ENCODE results near the gene BBS9. TPM values are rescaled to one million over a fixed set of nuclear protein-coding genes. Genes with fewer than 3 reads are reported as not detected.

BBS9 gene
- total and polyA plus RNA-seq, 3 donors from 2014 or later, result 39.3 to 55.7 (median 53.3) TPM

DNA sequence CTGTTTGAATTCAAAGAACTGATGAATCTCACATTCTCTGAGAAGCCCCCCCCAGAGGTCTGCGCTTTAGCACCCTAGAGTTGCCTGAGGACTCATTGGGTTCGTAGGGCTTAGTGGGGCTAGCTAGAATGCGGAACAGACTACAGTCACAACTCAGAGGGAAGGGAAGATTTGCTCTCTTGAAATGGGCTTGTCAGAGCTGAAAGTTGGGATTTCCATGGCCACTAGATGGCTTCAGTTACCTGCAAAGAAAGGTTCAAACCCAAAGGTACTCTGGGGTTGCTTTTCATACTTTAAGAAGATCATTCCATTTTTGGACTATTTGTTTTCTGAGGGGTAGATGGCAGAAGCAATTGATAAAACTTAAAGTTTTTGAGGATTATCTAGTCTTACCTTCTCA is 205.0 kb downstream of the BBS9 start:
- Histone ChIP-seq H3K4me1 (no peaks in the 10 kb centered on the region), H3K4me3 (no peak overlapping the region), H3K27me3 (no peaks in the 10 kb centered on the region), H3K36me3 (ENCODE audit: low read depth, missing control alignments) (no peaks in the 10 kb centered on the region), H3K27ac (no peak overlapping the region), H3K9me3 (no peaks in the 10 kb centered on the region)
- 91 to 96% methylated on average over 3 of the region's 3 CpGs for WGBS, 2 donors
- TF ChIP-seq, protein P1, sequence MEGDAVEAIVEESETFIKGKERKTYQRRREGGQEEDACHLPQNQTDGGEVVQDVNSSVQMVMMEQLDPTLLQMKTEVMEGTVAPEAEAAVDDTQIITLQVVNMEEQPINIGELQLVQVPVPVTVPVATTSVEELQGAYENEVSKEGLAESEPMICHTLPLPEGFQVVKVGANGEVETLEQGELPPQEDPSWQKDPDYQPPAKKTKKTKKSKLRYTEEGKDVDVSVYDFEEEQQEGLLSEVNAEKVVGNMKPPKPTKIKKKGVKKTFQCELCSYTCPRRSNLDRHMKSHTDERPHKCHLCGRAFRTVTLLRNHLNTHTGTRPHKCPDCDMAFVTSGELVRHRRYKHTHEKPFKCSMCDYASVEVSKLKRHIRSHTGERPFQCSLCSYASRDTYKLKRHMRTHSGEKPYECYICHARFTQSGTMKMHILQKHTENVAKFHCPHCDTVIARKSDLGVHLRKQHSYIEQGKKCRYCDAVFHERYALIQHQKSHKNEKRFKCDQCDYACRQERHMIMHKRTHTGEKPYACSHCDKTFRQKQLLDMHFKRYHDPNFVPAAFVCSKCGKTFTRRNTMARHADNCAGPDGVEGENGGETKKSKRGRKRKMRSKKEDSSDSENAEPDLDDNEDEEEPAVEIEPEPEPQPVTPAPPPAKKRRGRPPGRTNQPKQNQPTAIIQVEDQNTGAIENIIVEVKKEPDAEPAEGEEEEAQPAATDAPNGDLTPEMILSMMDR (IDR thresholded peaks at IDR 0.05), result peak in 1 of 3 experiments; percentile 13
- TF ChIP-seq POLR2A (IDR thresholded peaks at IDR 0.05), result no peak
- no peak for DNase-seq
- intact Hi-C loops (cut with DNase I; ENCODE audit: low total_unique reads), result no loop called here

DNA sequence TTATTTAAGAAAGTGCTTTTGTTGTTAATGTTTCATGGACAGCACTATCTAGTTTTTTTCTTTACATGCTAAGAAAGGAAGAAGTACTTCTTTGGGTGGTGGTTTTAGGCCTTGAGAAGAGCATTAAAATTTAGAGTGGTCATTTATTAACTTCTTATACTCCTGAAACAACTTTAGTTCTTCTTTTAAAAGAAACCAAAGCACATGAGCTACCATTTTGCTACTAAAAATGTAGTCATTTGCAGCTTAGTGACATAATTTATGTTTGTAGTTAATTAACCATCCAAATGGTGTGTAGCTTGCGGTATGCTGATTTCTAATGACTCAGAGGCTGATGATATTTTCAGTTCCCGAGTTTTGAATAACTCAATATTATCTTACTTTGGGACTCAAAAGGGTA is 207.5 kb downstream of the BBS9 start:
- Histone ChIP-seq H3K9me3 (no peaks in the 10 kb centered on the region), H3K4me3 (no peak overlapping the region), H3K4me1 (no peaks in the 10 kb centered on the region), H3K27ac (no peak overlapping the region), H3K27me3 (no peaks in the 10 kb centered on the region), H3K36me3 (ENCODE audit: low read depth, missing control alignments) (no peaks in the 10 kb centered on the region)
- no peak for DNase-seq
- TF ChIP-seq POLR2A (IDR thresholded peaks at IDR 0.05), result no peak
- TF ChIP-seq, protein P1 (IDR thresholded peaks at IDR 0.05), result no peak
- 72 to 79% methylated on average over 2 of the region's 2 CpGs for whole genome bisulfite sequencing, 2 donors
- intact Hi-C loops (cut with DNase I; ENCODE audit: low total_unique reads), result no loop called here

DNA sequence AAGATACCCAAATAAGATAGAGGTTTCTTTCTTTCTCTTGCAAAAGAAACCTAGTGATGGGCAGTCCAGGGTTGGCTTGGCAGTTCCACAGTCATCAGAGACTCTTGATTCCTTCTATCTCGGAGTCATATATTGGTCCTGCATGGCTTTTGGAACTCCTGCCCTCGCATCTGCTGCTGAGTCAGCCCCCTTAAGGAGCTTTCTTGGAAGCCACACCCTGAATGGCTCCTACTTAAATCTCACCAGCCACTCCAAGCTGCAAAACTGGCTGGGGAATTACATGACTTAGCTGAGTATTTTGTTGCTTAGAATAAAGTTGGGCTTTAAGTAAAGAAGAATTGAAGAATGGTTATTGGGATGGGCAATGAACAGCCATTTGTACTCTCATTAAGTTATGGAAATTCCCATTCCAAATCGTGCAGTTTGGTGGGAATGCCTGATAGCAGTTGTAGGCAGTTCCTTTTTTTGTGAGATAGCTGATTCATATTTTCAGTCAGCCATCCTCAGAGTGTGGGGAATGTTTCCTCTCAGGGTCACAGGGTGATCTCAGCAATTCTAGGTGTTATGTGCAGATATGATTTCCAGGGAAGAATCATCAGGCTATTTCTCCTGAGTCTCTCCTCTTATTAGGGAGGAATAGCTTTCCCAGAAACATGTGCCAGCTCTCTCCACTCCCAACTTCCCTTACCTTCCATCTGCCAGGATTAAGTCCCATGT is 209.9 kb downstream of the BBS9 start:
- no peak overlapping the region for H3K27ac ChIP-seq
- TF ChIP-seq, protein P1 (IDR thresholded peaks at IDR 0.05), result no peak
- TF ChIP-seq POLR2A (IDR thresholded peaks at IDR 0.05), result no peak
- no peaks in the 10 kb centered on the region for H3K36me3 ChIP-seq (ENCODE audit: low read depth, missing control alignments)
- no peaks in the 10 kb centered on the region for H3K4me1 ChIP-seq
- no peaks in the 10 kb centered on the region for H3K9me3 ChIP-seq
- WGBS, 2 donors, result 81 to 85% methylated on average over 3 of the region's 3 CpGs
- intact Hi-C loops (cut with DNase I; ENCODE audit: low total_unique reads), result no loop called here
- H3K4me3 ChIP-seq, result no peak overlapping the region
- no peak for DNase-seq
- no peaks in the 10 kb centered on the region for H3K27me3 ChIP-seq

DNA sequence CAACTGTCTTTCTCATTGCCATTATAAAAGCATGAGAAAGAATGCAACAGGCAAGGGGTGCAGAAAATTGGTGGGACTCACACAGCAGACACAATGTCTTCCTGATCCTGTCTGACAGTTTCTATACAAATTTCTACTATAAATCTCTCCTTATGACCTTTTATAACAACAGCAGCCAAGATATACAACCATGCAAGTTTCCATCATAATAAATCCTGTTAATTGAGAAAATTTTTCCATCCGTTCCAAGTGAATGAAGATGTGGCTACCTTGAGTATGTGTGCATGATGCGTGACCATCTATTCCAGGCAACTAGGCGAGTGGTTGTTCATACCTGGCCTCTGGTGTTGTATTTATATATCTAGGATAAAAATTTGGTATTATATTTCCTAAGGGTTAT is 216.7 kb downstream of the BBS9 start:
- Histone ChIP-seq H3K27me3 (no peaks in the 10 kb centered on the region), H3K9me3 (no peaks in the 10 kb centered on the region), H3K27ac (no peak overlapping the region), H3K4me3 (no peak overlapping the region), H3K4me1 (no peaks in the 10 kb centered on the region), H3K36me3 (ENCODE audit: low read depth, missing control alignments) (no peaks in the 10 kb centered on the region)
- DNase-seq, result no peak
- 95 to 97% methylated on average over 3 of the region's 3 CpGs for WGBS, 2 donors
- intact Hi-C loops (cut with DNase I; ENCODE audit: low total_unique reads), result no loop called here
- TF ChIP-seq POLR2A (IDR thresholded peaks at IDR 0.05), result no peak
- TF ChIP-seq, protein P1 (IDR thresholded peaks at IDR 0.05), result no peak

DNA sequence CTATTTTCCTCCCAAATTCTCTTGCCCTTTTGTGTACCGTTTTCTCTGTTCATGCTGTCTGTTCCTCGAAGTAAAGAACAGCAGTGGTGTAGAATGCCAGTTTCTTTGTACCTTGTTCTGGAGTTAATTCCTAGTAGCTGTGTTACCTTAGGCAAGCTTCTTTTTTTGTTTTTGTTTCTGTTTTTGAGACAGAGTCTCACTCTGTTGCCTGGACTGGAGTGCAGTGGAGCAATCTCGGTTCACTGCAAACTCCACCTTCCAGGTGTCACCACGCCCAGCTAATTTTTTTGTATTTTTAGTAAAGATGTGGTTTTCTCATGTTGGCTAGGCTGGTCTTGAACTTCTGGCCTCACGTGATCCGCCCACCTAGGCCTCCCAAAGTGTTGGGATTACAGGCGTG is 221.2 kb downstream of the BBS9 start:
- no peaks in the 10 kb centered on the region for H3K4me1 ChIP-seq
- no peaks in the 10 kb centered on the region for H3K9me3 ChIP-seq
- WGBS, 2 donors, result 96 to 97% methylated on average over 7 of the region's 7 CpGs
- intact Hi-C loops (cut with DNase I; ENCODE audit: low total_unique reads), result no loop called here
- DNase-seq, result no peak
- no peaks in the 10 kb centered on the region for H3K27me3 ChIP-seq
- no peak overlapping the region for H3K4me3 ChIP-seq
- TF ChIP-seq, protein P1 (IDR thresholded peaks at IDR 0.05), result no peak
- TF ChIP-seq POLR2A (IDR thresholded peaks at IDR 0.05), result no peak
- H3K27ac ChIP-seq, result no peak overlapping the region
- H3K36me3 ChIP-seq (ENCODE audit: low read depth, missing control alignments), result no peaks in the 10 kb centered on the region

Data from testis (tissue), 3 donors.